ENCODE results near the gene INTS11. TPM values are rescaled to one million over a fixed set of nuclear protein-coding genes. Genes with fewer than 3 reads are reported as not detected.

INTS11 gene
- total and polyA plus RNA-seq, 10 donors: 89.2 to 203 (median 102) TPM

GRCh38 chr1:1305300-1306069 lies 19.0 kb downstream of the INTS11 start:
- intact Hi-C loops (cut with DNase I; ENCODE audit: low total_unique reads): no loop called here
- Histone ChIP-seq H3K4me3 (peak overlapping the region in 7 of 8 donors; percentile 5 to 97 (median 84)), H3K9me3 (no peaks in the 10 kb centered on the region), H3K4me1 (peaks cover 40 to 67% (median 54%) of the 10 kb centered on the region in 6 donors), H3K27me3 (replicated peaks in 1 of 7) (no peaks in the 10 kb centered on the region), H3K36me3 (peaks cover 0 to 9% (median 0%) of the 10 kb centered on the region in 6 donors), H3K27ac (peak overlapping the region; percentile 58 to 99 (median 71))
- peak in 2 of 3 donors; percentile 65 to 68 for TF ChIP-seq POLR2AphosphoS5 (IDR thresholded peaks at IDR 0.05)
- TF ChIP-seq CTCF (IDR thresholded peaks at IDR 0.05 in 8 of 11, conservative IDR thresholded peaks at IDR 0.05 in 3 of 11): peak in 3 of 11 experiments; percentile 2 to 32 (median 9)
- no peak for TF ChIP-seq POLR2A (IDR thresholded peaks at IDR 0.05)
- 10 to 19% (median 14%) methylated on average over 15 to 25 of the region's 25 CpGs for WGBS, 5 donors
- peak; percentile 90 for DNase-seq

- DNase-seq: no peak
- intact Hi-C loops (cut with DNase I; ENCODE audit: low total_unique reads): no loop called here
- Histone ChIP-seq H3K4me1 (peaks cover 36 to 59% (median 46%) of the 10 kb centered on the region in 6 donors), H3K4me3 (peak overlapping the region in 6 of 8 donors; percentile 5 to 97 (median 86)), H3K9me3 (no peaks in the 10 kb centered on the region), H3K27me3 (replicated peaks in 1 of 7) (no peaks in the 10 kb centered on the region), H3K27ac (peak overlapping the region; percentile 58 to 99 (median 71)), H3K36me3 (peaks cover 0 to 2% (median 0%) of the 10 kb centered on the region in 6 donors)
- WGBS, 5 donors: 35 to 56% (median 45%) methylated on average over 6 to 29 of the region's 29 CpGs
- TF ChIP-seq POLR2AphosphoS5 (IDR thresholded peaks at IDR 0.05): peak in 2 of 3 donors; percentile 17 to 31
- no peak for TF ChIP-seq POLR2A (IDR thresholded peaks at IDR 0.05)
Observed at GRCh38 chr1:1304331-1305299, 19.8 kb downstream of the INTS11 start.

GRCh38 chr1:1303736-1304135 lies 20.7 kb downstream of the INTS11 start:
- Histone ChIP-seq H3K27me3 (replicated peaks in 1 of 7) (no peaks in the 10 kb centered on the region), H3K27ac (peak overlapping the region in 1 of 8 donors; percentile 99), H3K9me3 (no peaks in the 10 kb centered on the region), H3K36me3 (peaks cover 0 to 8% (median 0%) of the 10 kb centered on the region in 6 donors), H3K4me3 (no peak overlapping the region), H3K4me1 (peaks cover 31 to 54% (median 37%) of the 10 kb centered on the region in 6 donors)
- intact Hi-C loops (cut with DNase I; ENCODE audit: low total_unique reads): no loop called here
- WGBS, 5 donors: 75 to 90% (median 85%) methylated on average over 10 to 13 of the region's 13 CpGs
- TF ChIP-seq CTCF (IDR thresholded peaks at IDR 0.05 in 8 of 11, conservative IDR thresholded peaks at IDR 0.05 in 3 of 11): no peak
- TF ChIP-seq POLR2A (IDR thresholded peaks at IDR 0.05): no peak
- TF ChIP-seq POLR2AphosphoS5 (IDR thresholded peaks at IDR 0.05): no peak
- DNase-seq: no peak

GRCh38 chr1:1302951-1303509 lies 21.4 kb downstream of the INTS11 start:
- intact Hi-C loops (cut with DNase I; ENCODE audit: low total_unique reads): no loop called here
- H3K4me3 ChIP-seq: no peak overlapping the region
- no peak for TF ChIP-seq POLR2A (IDR thresholded peaks at IDR 0.05)
- peak in 2 of 3 donors; percentile 8 to 28 for TF ChIP-seq POLR2AphosphoS5 (IDR thresholded peaks at IDR 0.05)
- TF ChIP-seq CTCF (IDR thresholded peaks at IDR 0.05 in 8 of 11, conservative IDR thresholded peaks at IDR 0.05 in 3 of 11): no peak
- H3K36me3 ChIP-seq: peaks cover 0 to 12% (median 0%) of the 10 kb centered on the region in 6 donors
- H3K27me3 ChIP-seq (replicated peaks in 1 of 7): no peaks in the 10 kb centered on the region
- no peaks in the 10 kb centered on the region for H3K9me3 ChIP-seq
- no peak for DNase-seq
- H3K27ac ChIP-seq: no peak overlapping the region
- H3K4me1 ChIP-seq: peaks cover 31 to 55% (median 37%) of the 10 kb centered on the region in 6 donors
- 77 to 88% (median 79%) methylated on average over 16 to 31 of the region's 31 CpGs for WGBS, 5 donors
